ENCODE data around the gene HS1BP3.

The HS1BP3 gene

DNA sequence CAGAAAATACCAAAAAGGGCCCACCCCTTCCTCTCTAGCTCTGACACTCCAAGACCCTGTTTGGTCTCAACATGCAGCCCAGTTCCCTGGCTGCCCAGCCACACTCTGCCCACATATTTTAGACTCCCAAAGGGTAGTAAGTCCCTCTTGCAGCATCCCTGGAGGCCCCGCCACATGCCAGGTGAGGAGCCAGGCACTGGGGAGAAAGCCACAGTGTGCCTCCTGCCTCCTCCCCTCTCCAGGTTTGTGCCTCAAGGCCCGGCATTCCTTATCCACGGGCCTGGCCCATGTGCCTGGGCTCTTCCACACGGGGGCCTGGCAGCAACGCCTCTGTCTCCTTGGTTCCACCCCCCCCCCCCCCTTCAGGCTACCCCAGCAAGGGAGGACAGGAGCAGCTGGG, 75.5 kb downstream of the HS1BP3 start:
- H3K27ac ChIP-seq = 0 out of 2 replicates have a peak overlapping the region, but pooled peaks have one; percentile 16
- H3K4me3 ChIP-seq = no peak overlapping the region

GRCh38 chr2:20574930-20575329, 76.0 kb downstream of the HS1BP3 start:
- peak overlapping the region; percentile 93 for H3K4me2 ChIP-seq
- no peak for TF ChIP-seq Cebpa-rat (IDR thresholded peaks at IDR 0.05)
- no peak overlapping the region for H3K27ac ChIP-seq

More for the DNA sequence above, 75.5 kb downstream of the HS1BP3 start:
- H3K4me2 ChIP-seq = peak overlapping the region; percentile 93
- H3K9me3 ChIP-seq = no peaks in the 10 kb centered on the region
- no peak for TF ChIP-seq Cebpa-rat (IDR thresholded peaks at IDR 0.05)
- no peaks in the 10 kb centered on the region for H3K27me3 ChIP-seq
- H3K4me1 ChIP-seq = peaks cover 100% of the 10 kb centered on the region
- H3K36me3 ChIP-seq = no peaks in the 10 kb centered on the region
- peak overlapping the region; percentile 36; the same call in 1 of the 2 replicates for H3K9ac ChIP-seq
- H4K20me1 ChIP-seq = no peaks in the 10 kb centered on the region

DNA sequence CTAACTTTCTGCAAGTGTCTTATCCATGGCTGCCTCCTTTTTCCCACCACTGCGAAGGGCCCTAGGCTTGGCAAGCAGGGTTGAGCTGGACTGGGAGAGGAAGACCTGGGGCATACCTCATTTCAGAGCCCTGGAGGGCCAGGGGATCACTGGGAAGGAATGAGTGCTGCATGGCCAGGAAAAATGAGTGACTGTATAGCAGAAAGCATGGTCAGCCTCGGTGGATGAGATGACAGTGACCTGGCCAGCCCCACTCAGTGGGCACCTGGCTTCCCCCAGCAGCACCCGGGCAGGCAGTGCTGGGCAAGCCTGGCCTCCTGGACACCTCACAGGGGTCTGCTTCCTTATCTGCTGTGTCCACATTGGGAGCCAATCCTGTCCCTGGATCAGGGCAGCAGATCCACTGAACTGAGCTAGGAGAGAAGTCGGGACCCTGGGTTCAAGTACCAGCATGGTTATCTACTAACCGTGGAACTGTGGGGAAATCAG, 76.4 kb downstream of the HS1BP3 start:
- no peak for TF ChIP-seq Cebpa-rat (IDR thresholded peaks at IDR 0.05)
- no peaks in the 10 kb centered on the region for H3K27me3 ChIP-seq
- H3K9me3 ChIP-seq = no peaks in the 10 kb centered on the region
- H4K20me1 ChIP-seq = no peaks in the 10 kb centered on the region
- no peaks in the 10 kb centered on the region for H3K36me3 ChIP-seq
- H3K4me3 ChIP-seq = no peak overlapping the region
- H3K27ac ChIP-seq = no peak overlapping the region
- peaks cover 99% of the 10 kb centered on the region for H3K4me1 ChIP-seq
- no peak overlapping the region for H3K9ac ChIP-seq
- H3K4me2 ChIP-seq = peak overlapping the region; percentile 93

More at GRCh38 chr2:20574930-20575329, 76.0 kb downstream of the HS1BP3 start:
- Histone ChIP-seq H3K9me3 (no peaks in the 10 kb centered on the region), H3K4me1 (peaks cover 99% of the 10 kb centered on the region), H3K27me3 (no peaks in the 10 kb centered on the region), H3K9ac (peak overlapping the region; percentile 36; the same call in 1 of the 2 replicates), H3K36me3 (no peaks in the 10 kb centered on the region), H3K4me3 (no peak overlapping the region), H4K20me1 (no peaks in the 10 kb centered on the region)

DNA sequence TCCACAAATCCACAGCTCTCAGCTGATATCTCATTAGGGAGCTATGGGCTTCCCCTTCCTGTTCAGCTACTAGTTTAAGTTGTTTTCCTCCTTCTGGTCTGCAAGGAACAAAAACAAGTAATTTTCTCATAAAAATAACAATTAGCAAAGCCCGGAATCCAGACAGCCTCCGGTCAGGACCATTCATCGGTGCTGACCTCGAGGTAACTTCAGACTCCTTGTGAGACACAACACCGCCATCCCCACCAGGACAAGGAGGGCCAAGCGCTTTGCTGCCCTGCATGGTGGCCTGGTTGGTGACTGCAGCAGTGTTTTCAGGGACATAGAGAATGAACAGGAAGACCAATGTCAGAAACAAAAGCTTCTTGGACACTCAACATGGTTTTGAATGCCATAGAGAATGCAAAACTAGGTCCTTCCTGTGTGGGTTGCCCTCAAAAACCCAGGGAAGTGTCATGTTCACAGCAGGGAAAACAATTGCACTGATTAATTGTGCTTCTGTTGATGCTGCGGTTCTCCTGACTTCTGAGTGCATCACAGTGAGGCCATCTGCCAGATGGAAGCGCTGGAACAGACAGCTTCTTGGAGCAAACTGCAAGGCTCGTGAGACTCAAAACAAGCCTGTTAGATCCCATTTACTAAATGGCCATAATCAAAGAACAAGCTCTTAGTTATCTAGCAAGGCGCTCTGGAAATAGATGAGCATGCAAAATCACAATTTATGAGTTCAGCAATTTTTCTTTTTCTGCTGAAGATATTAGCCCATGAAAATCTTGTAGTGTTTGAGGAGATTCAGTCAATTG, 77.1 kb downstream of the HS1BP3 start:
- no peaks in the 10 kb centered on the region for H3K36me3 ChIP-seq
- no peak for TF ChIP-seq Cebpa-rat (IDR thresholded peaks at IDR 0.05)
- no peaks in the 10 kb centered on the region for H4K20me1 ChIP-seq
- H3K4me2 ChIP-seq = peak overlapping the region; percentile 93
- H3K9me3 ChIP-seq = no peaks in the 10 kb centered on the region
- peak overlapping the region; percentile 36; the same call in 1 of the 2 replicates for H3K9ac ChIP-seq
- no peak overlapping the region for H3K4me3 ChIP-seq
- peaks cover 99% of the 10 kb centered on the region for H3K4me1 ChIP-seq
- H3K27me3 ChIP-seq = no peaks in the 10 kb centered on the region
- peak overlapping the region; percentile 18; the same call in 1 of the 2 replicates for H3K27ac ChIP-seq

GRCh38 chr2:20572221-20572620, 78.7 kb downstream of the HS1BP3 start:
- H3K4me2 ChIP-seq = peak overlapping the region; percentile 93
- no peaks in the 10 kb centered on the region for H3K9me3 ChIP-seq
- H3K27me3 ChIP-seq = no peaks in the 10 kb centered on the region
- peak overlapping the region; percentile 3; the same call in 1 of the 2 replicates for H3K9ac ChIP-seq
- TF ChIP-seq Cebpa-rat (IDR thresholded peaks at IDR 0.05) = no peak
- no peaks in the 10 kb centered on the region for H3K36me3 ChIP-seq
- peaks cover 99% of the 10 kb centered on the region for H3K4me1 ChIP-seq
- H3K4me3 ChIP-seq = no peak overlapping the region
- no peaks in the 10 kb centered on the region for H4K20me1 ChIP-seq
- peak overlapping the region; percentile 40; the same call in 1 of the 2 replicates for H3K27ac ChIP-seq

DNA sequence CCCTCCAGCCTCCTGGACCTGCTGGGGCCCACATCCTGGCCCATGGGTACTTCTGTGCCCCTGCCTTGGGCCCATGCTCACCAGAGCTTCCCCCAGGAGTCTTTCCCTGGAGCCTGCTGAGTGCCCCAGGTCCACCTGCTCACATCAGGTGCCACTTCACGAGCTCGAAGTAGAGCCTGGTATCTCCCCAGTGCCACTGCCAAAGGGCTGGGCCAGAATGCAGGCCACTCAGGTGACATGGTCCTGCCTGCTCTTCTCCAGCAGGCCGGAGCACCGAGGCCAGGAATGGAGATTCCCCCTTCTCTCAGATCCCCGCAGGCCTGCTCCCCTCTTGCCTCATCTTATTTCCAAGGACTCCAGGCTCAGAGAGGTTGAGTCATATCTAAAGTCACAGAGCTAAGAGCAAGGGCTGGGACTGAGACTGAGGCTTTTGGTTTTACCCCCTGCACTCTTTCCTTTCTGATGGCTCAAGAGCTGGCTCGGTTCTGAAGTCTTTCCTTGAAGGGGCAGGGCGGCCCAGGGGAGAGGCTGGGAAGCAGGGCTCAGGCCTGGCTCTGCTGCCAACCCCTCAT, 79.2 kb downstream of the HS1BP3 start:
- Histone ChIP-seq H3K27me3 (no peaks in the 10 kb centered on the region), H3K4me3 (no peak overlapping the region), H3K9me3 (no peaks in the 10 kb centered on the region), H3K4me2 (peak overlapping the region; percentile 93), H3K9ac (peak overlapping the region; percentile 3; the same call in 1 of the 2 replicates), H3K36me3 (no peaks in the 10 kb centered on the region), H3K4me1 (peaks cover 99% of the 10 kb centered on the region), H4K20me1 (no peaks in the 10 kb centered on the region), H3K27ac (peak overlapping the region; percentile 40)
- no peak for TF ChIP-seq Cebpa-rat (IDR thresholded peaks at IDR 0.05)

DNA sequence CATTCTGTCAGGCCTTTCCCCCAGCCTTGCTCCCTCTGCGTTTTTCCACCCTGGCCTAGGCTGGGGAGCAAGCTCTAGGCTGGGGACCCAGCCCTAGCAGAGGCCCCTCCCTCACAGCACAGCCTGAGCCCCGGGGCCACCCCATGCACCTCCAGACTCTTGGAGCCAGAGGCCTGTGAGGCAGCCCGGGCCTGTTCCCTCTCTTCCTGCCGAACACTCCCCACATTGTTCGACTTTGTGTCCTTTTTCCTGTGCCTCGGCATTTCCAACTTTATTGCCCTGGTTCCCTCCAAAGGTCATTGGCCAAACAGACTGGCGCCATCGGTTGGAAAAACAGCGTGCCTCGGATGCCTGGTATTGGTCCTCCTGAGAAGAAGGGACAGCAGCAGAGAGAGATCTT, 79.7 kb downstream of the HS1BP3 start:
- Histone ChIP-seq H3K4me1 (peaks cover 99% of the 10 kb centered on the region), H3K4me3 (no peak overlapping the region), H3K36me3 (no peaks in the 10 kb centered on the region), H3K27ac (peak overlapping the region; percentile 40), H3K9ac (no peak overlapping the region), H3K9me3 (no peaks in the 10 kb centered on the region), H4K20me1 (no peaks in the 10 kb centered on the region), H3K4me2 (peak overlapping the region; percentile 93), H3K27me3 (no peaks in the 10 kb centered on the region)
- no peak for TF ChIP-seq Cebpa-rat (IDR thresholded peaks at IDR 0.05)

- TF ChIP-seq Cebpa-rat (IDR thresholded peaks at IDR 0.05) = no peak
- H3K9me3 ChIP-seq = no peaks in the 10 kb centered on the region
These were observed 80.6 kb downstream of the HS1BP3 start for GRCh38 chr2:20570249-20570648.

GRCh38 chr2:20569464-20570223, 81.3 kb downstream of the HS1BP3 start:
- no peak for TF ChIP-seq Cebpa-rat (IDR thresholded peaks at IDR 0.05)
- no peaks in the 10 kb centered on the region for H3K27me3 ChIP-seq
- H4K20me1 ChIP-seq = no peaks in the 10 kb centered on the region
- H3K4me1 ChIP-seq = peaks cover 99% of the 10 kb centered on the region
- H3K9me3 ChIP-seq = no peaks in the 10 kb centered on the region
- H3K4me2 ChIP-seq = peak overlapping the region; percentile 89; the same call in 1 of the 2 replicates
- H3K27ac ChIP-seq = 0 out of 2 replicates have a peak overlapping the region, but pooled peaks have one; percentile 50
- no peak overlapping the region for H3K4me3 ChIP-seq
- no peak overlapping the region for H3K9ac ChIP-seq
- no peaks in the 10 kb centered on the region for H3K36me3 ChIP-seq

More at GRCh38 chr2:20570249-20570648, 80.6 kb downstream of the HS1BP3 start:
- peak overlapping the region; percentile 21; the same call in 1 of the 2 replicates for H3K4me2 ChIP-seq
- no peak overlapping the region for H3K9ac ChIP-seq
- H3K36me3 ChIP-seq = no peaks in the 10 kb centered on the region
- H4K20me1 ChIP-seq = no peaks in the 10 kb centered on the region
- no peak overlapping the region for H3K4me3 ChIP-seq
- H3K27me3 ChIP-seq = no peaks in the 10 kb centered on the region
- no peak overlapping the region for H3K27ac ChIP-seq
- H3K4me1 ChIP-seq = peaks cover 99% of the 10 kb centered on the region

Data from BLaER1 (cell line).